ENCODE data around the gene ALDH3B1. TPM values are rescaled to one million over a fixed set of nuclear protein-coding genes. Genes with fewer than 3 reads are reported as not detected.

ALDH3B1 gene
- total and polyA plus RNA-seq, 9 of the 15 experiments (the other 6 are each of a cell fraction or from before 2014, with no cell fraction given): 0.01 to 0.35 (median 0.07) TPM; not detected in 2

- TF ChIP-seq ZNF318 (IDR thresholded peaks at IDR 0.05; ENCODE audit: borderline replicate concordance in 1 of 2, low read depth in 1 of 2) (no peak), THRAP3 (IDR thresholded peaks at IDR 0.05; ENCODE audit: borderline replicate concordance) (no peak), DACH1 (IDR thresholded peaks at IDR 0.05; ENCODE audit: partially characterized antibody) (peak; percentile 49), SRSF1 (IDR thresholded peaks at IDR 0.05; ENCODE audit: low read depth, low read length) (no peak), SMAD1 (IDR thresholded peaks at IDR 0.05; ENCODE audit: low read depth, low read length, partially characterized antibody) (no peak), FUS (optimal IDR thresholded peaks at IDR 0.05; ENCODE audit: low read depth, low read length) (no peak), LEF1 (IDR thresholded peaks at IDR 0.05) (0 out of 2 replicates have a peak, but pooled peaks have one; percentile 32), TEAD2 (tag; IDR thresholded peaks at IDR 0.05) (no peak), FOXP1 (CRISPR knock-in tag; IDR thresholded peaks at IDR 0.05) (0 out of 2 replicates have a peak, but pooled peaks have one; percentile 48), RFX1 (IDR thresholded peaks at IDR 0.05) (no peak), ZBTB7A (IDR thresholded peaks at IDR 0.05; ENCODE audit: borderline replicate concordance, control insufficient read depth, low read depth, low read length) (peak; percentile 87), ARHGAP35 (IDR thresholded peaks at IDR 0.05; ENCODE audit: partially characterized antibody) (no peak), CREB3L1 (IDR thresholded peaks at IDR 0.05; ENCODE audit: borderline replicate concordance, low read depth) (peak; percentile 85; the same call in 1 of the 2 replicates), SREBF2 (CRISPR knock-in tag; IDR thresholded peaks at IDR 0.05) (no peak), ETS1 (conservative IDR thresholded peaks at IDR 0.05; ENCODE audit: control insufficient read depth, low read depth, low read length) (peak; percentile 78; the same call in 1 of the 2 replicates), PTBP1 (IDR thresholded peaks at IDR 0.05; ENCODE audit: low read depth, low read length) (no peak), HDGF (IDR thresholded peaks at IDR 0.05) (no peak), BRD4 (IDR thresholded peaks at IDR 0.05) (no peak)
These were observed 33.4 kb downstream of the ALDH3B1 start (continued) for GRCh38 chr11:68043349-68044144.

Data from K562 (cell line).